Activated CD4-positive, alpha-beta T cell treated with anti-CD3 and anti-CD28 coated beads, Interleukin-2, amount 10 ng/mL, durations not matched to agents 7 days and 5 days (primary cell): ENCODE measurements around the gene GUK1. TPM values are rescaled to one million over a fixed set of nuclear protein-coding genes. Genes with fewer than 3 reads are reported as not detected.
"Not testable (repeated sequence)": the region's sequence is repeated elsewhere in the genome, so short reads cannot be mapped to it uniquely, and the experiment has no call there.

Experiments
- CTCF ChIA-PET: fragments of 350-600 bp; sonication (Branson Sonifier 250); formaldehyde crosslinking; loops from one replicate; lab custom pipeline; 2021; ENCODE audit warnings: antibody characterized with exemption; lab: Charles Lee
- POLR2A ChIA-PET: fragments of 350-600 bp; sonication (Branson Sonifier 250); formaldehyde crosslinking; loops from one replicate; lab custom pipeline; 2021; ENCODE audit warnings: antibody characterized with exemption; lab: Charles Lee
- DNase-seq: peaks from one replicate; pipeline ENCODE4 v3.0.0-alpha.2; 2020
- H3K27ac Mint-ChIP-seq: one replicate; pipeline ENCODE4 v1.8.0; 2021; ENCODE audit warnings: mild to moderate bottlenecking, moderate library complexity, mixed read lengths
- H3K27me3 Mint-ChIP-seq: one replicate; pipeline ENCODE4 v1.8.0; 2021; ENCODE audit warnings: mixed read lengths
- H3K36me3 Mint-ChIP-seq: one replicate; pipeline ENCODE4 v1.8.0; 2021; ENCODE audit warnings: low read depth, mixed read lengths
- H3K4me1 Mint-ChIP-seq: one replicate; pipeline ENCODE4 v1.8.0; 2021; ENCODE audit warnings: mixed read lengths
- H3K4me3 Mint-ChIP-seq: one replicate; pipeline ENCODE4 v1.8.0; 2021; ENCODE audit warnings: mild to moderate bottlenecking, moderate library complexity, mixed read lengths
- H3K9me3 Mint-ChIP-seq: one replicate; pipeline ENCODE4 v1.8.0; 2021; ENCODE audit warnings: mixed read lengths
- total RNA-seq, 2 experiments: library from RNA; stranded (reverse); gene quantifications; one replicate each; pipeline ENCODE4 v1.2.3, GENCODE V29; 2021

Gene GUK1
- total RNA-seq, 2 experiments from 2014 or later, result 207 to 260 TPM

- CTCF ChIA-PET, result interaction anchor here (0.6 kb wide), 1 partner anchor 16 kb away, joined by 5 read pairs; no protein-coding TSS in a partner anchor
- Mint-ChIP-seq H3K27ac (peak overlapping the region; percentile 13), H3K36me3 (no peaks in the 10 kb centered on the region), H3K27me3 (no peaks in the 10 kb centered on the region), H3K9me3 (no peaks in the 10 kb centered on the region), H3K4me1 (peaks cover 9% of the 10 kb centered on the region), H3K4me3 (no peak overlapping the region)
- DNase-seq, result no peak
- POLR2A ChIA-PET, result no interaction called here
Measured at GRCh38 chr1:228180959-228181644, 41.0 kb downstream of the GUK1 start.

- ChIA-PET CTCF (interaction anchor here (1.5 kb wide), 1 partner anchor 15 kb away, joined by 6 read pairs; no protein-coding TSS in a partner anchor), POLR2A (no interaction called here)
- no peaks in the 10 kb centered on the region for H3K9me3 Mint-ChIP-seq
- no peaks in the 10 kb centered on the region for H3K27me3 Mint-ChIP-seq
- peak overlapping the region; percentile 13 for H3K27ac Mint-ChIP-seq
- H3K36me3 Mint-ChIP-seq, result no peaks in the 10 kb centered on the region
- DNase-seq, result no peak
- no peak overlapping the region for H3K4me3 Mint-ChIP-seq
- peaks cover 12% of the 10 kb centered on the region for H3K4me1 Mint-ChIP-seq
Measured at GRCh38 chr1:228181645-228182034, 41.6 kb downstream of the GUK1 start.

- Mint-ChIP-seq H3K9me3 (no peaks in the 10 kb centered on the region), H3K27ac (no peak overlapping the region), H3K36me3 (no peaks in the 10 kb centered on the region), H3K27me3 (no peaks in the 10 kb centered on the region), H3K4me1 (peaks cover 14% of the 10 kb centered on the region), H3K4me3 (no peak overlapping the region)
- ChIA-PET POLR2A (no interaction called here), CTCF (interaction anchor here (1.5 kb wide), 1 partner anchor 16 kb away, joined by 6 read pairs; no protein-coding TSS in a partner anchor)
- no peak for DNase-seq
Measured at GRCh38 chr1:228182296-228183030, 42.4 kb downstream of the GUK1 start.

- POLR2A ChIA-PET, result no interaction called here
- no peak for DNase-seq
- CTCF ChIA-PET, result interaction anchor here (0.5 to 2.0 kb wide), 3 partner anchors 18 to 93 kb away, joined by 3 to 7 read pairs (median 3); partner anchors contain the start of gene IBA57
- Mint-ChIP-seq H3K4me1 (peaks cover 14% of the 10 kb centered on the region), H3K27ac (no peak overlapping the region), H3K9me3 (no peaks in the 10 kb centered on the region), H3K4me3 (no peak overlapping the region), H3K27me3 (no peaks in the 10 kb centered on the region), H3K36me3 (no peaks in the 10 kb centered on the region)
Measured at GRCh38 chr1:228184152-228184551, 44.1 kb downstream of the GUK1 start.

- Mint-ChIP-seq H3K4me3 (no peak overlapping the region), H3K27ac (peak overlapping the region; percentile 26), H3K27me3 (no peaks in the 10 kb centered on the region), H3K4me1 (peaks cover 14% of the 10 kb centered on the region), H3K9me3 (no peaks in the 10 kb centered on the region), H3K36me3 (no peaks in the 10 kb centered on the region)
- ChIA-PET CTCF (interaction anchor here (1.0 kb wide), 1 partner anchor 12 kb away, joined by 3 read pairs; no protein-coding TSS in a partner anchor), POLR2A (no interaction called here)
- DNase-seq, result peak; percentile 35
Measured at GRCh38 chr1:228185641-228185965, 45.5 kb downstream of the GUK1 start.

GRCh38 chr1:228188249-228188648 lies 48.2 kb downstream of the GUK1 start:
- H3K27ac Mint-ChIP-seq, H3K9me3 Mint-ChIP-seq, POLR2A ChIA-PET, H3K4me3 Mint-ChIP-seq, H3K27me3 Mint-ChIP-seq, DNase-seq, H3K36me3 Mint-ChIP-seq: not testable (repeated sequence)
- CTCF ChIA-PET, result interaction anchor here (2.5 kb wide), 1 partner anchor 23 kb away, joined by 5 read pairs; the partner anchor contains the start of gene IBA57
- H3K4me1 Mint-ChIP-seq, result peaks cover 14% of the 10 kb centered on the region

GRCh38 chr1:228190182-228190581 lies 50.1 kb downstream of the GUK1 start:
- no peak for DNase-seq

GRCh38 chr1:228190778-228191177 lies 50.7 kb downstream of the GUK1 start:
- no peaks in the 10 kb centered on the region for H3K36me3 Mint-ChIP-seq
- POLR2A ChIA-PET, result no interaction called here

More at GRCh38 chr1:228190182-228190581, 50.1 kb downstream of the GUK1 start:
- Mint-ChIP-seq H3K9me3 (no peaks in the 10 kb centered on the region), H3K27me3 (no peaks in the 10 kb centered on the region), H3K27ac (no peak overlapping the region), H3K4me1 (peaks cover 14% of the 10 kb centered on the region), H3K4me3 (no peak overlapping the region), H3K36me3 (no peaks in the 10 kb centered on the region)
- ChIA-PET POLR2A (no interaction called here), CTCF (no interaction called here)

GRCh38 chr1:228194436-228194835 lies 54.4 kb downstream of the GUK1 start:
- Mint-ChIP-seq H3K36me3 (peaks cover 8% of the 10 kb centered on the region), H3K27me3 (no peaks in the 10 kb centered on the region), H3K4me1 (no peaks in the 10 kb centered on the region), H3K9me3 (peaks cover 10% of the 10 kb centered on the region), H3K4me3 (no peak overlapping the region), H3K27ac (no peak overlapping the region)
- DNase-seq, result no peak
- ChIA-PET POLR2A (no interaction called here), CTCF (no interaction called here)

More at GRCh38 chr1:228190778-228191177, 50.7 kb downstream of the GUK1 start:
- Mint-ChIP-seq H3K27me3 (no peaks in the 10 kb centered on the region), H3K4me3 (no peak overlapping the region), H3K27ac (no peak overlapping the region), H3K4me1 (peaks cover 8% of the 10 kb centered on the region), H3K9me3 (no peaks in the 10 kb centered on the region)
- CTCF ChIA-PET, result no interaction called here
- DNase-seq, result no peak

- no peak overlapping the region for H3K4me3 Mint-ChIP-seq
- POLR2A ChIA-PET, result no interaction called here
- H3K27me3 Mint-ChIP-seq, result no peaks in the 10 kb centered on the region
- H3K27ac Mint-ChIP-seq, result no peak overlapping the region
- no peak for DNase-seq
- peaks cover 11% of the 10 kb centered on the region for H3K36me3 Mint-ChIP-seq
- CTCF ChIA-PET, result no interaction called here
- peaks cover 18% of the 10 kb centered on the region for H3K9me3 Mint-ChIP-seq
- H3K4me1 Mint-ChIP-seq, result no peaks in the 10 kb centered on the region
Measured at GRCh38 chr1:228194921-228195812, 55.1 kb downstream of the GUK1 start.

GRCh38 chr1:228197555-228198147 lies 57.6 kb downstream of the GUK1 start:
- Mint-ChIP-seq H3K36me3 (peaks cover 11% of the 10 kb centered on the region), H3K4me1 (no peaks in the 10 kb centered on the region), H3K27me3 (no peaks in the 10 kb centered on the region), H3K4me3 (no peak overlapping the region), H3K27ac (no peak overlapping the region), H3K9me3 (peaks cover 18% of the 10 kb centered on the region)
- ChIA-PET POLR2A (no interaction called here), CTCF (interaction anchor here (0.7 to 1.3 kb wide), 2 partner anchors 11 to 59 kb away, joined by 3 to 4 read pairs; no protein-coding TSS in a partner anchor)
- no peak for DNase-seq
